HEK293 (cell line): ENCODE measurements around the gene HUWE1.

ENCODE experiments used
- CTCF ChIA-PET: fragments of 350-600 bp; formaldehyde crosslinking; extraction: SDS; loops from one replicate; lab custom pipeline; 2021; ENCODE audit warnings: antibody characterized with exemption; lab: Yijun Ruan, JAX
- POLR2A ChIA-PET: fragments of 300-600 bp; formaldehyde crosslinking; extraction: SDS; loops from one replicate; lab custom pipeline; 2020; ENCODE audit warnings: antibody characterized with exemption, inconsistent platforms; lab: Yijun Ruan, JAX
- H3K27ac ChIP-seq: fragments of 200-500 bp; sonication (Bioruptor generic); 2 replicates; pipeline ENCODE4 v1.5.1; 2014; ENCODE audit warnings: low read depth, low read length, control low read depth, inconsistent platforms; ENCODE audit errors: extremely low read depth
- H3K36me3 ChIP-seq, 2 experiments: fragments of 200-500 bp in 1 of 2; sonication (Bioruptor generic) in 1 of 2; 1 replicate in 1 of 2; 2 replicates in 1 of 2; pipeline ENCODE4 v1.5.1; 2014 to 2017; ENCODE audit warnings: inconsistent platforms in 2 of 2, low read length in 2 of 2; ENCODE audit not compliant: control insufficient read depth in 2 of 2, insufficient read depth in 1 of 2
- H3K4me1 ChIP-seq: fragments of 200-500 bp; sonication (Bioruptor generic); 2 replicates; pipeline ENCODE4 v1.5.1; 2014; ENCODE audit warnings: mild to moderate bottlenecking, low read length, inconsistent platforms; ENCODE audit not compliant: control insufficient read depth, insufficient read depth
- H3K4me3 ChIP-seq: 2 replicates; pipeline ENCODE4 v1.5.1; 2011; ENCODE audit warnings: low read depth, mild to moderate bottlenecking, control low read depth, low read length, moderate library complexity
- H3K9me3 ChIP-seq: fragments of 200-500 bp; sonication (Bioruptor generic); 2 replicates; pipeline ENCODE4 v1.5.1; 2014; ENCODE audit warnings: low read depth, low read length, inconsistent platforms; ENCODE audit not compliant: control insufficient read depth, insufficient read depth
- BCL11B ChIP-seq: fragments of 450-650 bp; formaldehyde crosslinking; IDR thresholded peaks from 2 replicates; pipeline ENCODE4 v1.5.1; 2016; ENCODE audit warnings: low read depth, missing biosample characterization, missing genetic modification characterization
- GFI1B ChIP-seq: fragments of 450-650 bp; formaldehyde crosslinking; IDR thresholded peaks from 2 replicates; pipeline ENCODE4 v1.5.1; 2016; ENCODE audit warnings: missing biosample characterization, missing genetic modification characterization
- KLF10 ChIP-seq: fragments of 450-650 bp; IDR thresholded peaks from 2 replicates; pipeline ENCODE4 v1.5.1; 2018; ENCODE audit warnings: missing biosample characterization, mild to moderate bottlenecking, missing genetic modification characterization
- PRDM1 ChIP-seq: fragments of 450-650 bp; formaldehyde crosslinking; IDR thresholded peaks from 2 replicates; pipeline ENCODE4; 2016; ENCODE audit warnings: missing biosample characterization, missing genetic modification characterization
- REST ChIP-seq: fragments of 450-650 bp; formaldehyde crosslinking; IDR thresholded peaks from 2 replicates; pipeline ENCODE4 v1.5.1; 2016; ENCODE audit warnings: missing biosample characterization, missing genetic modification characterization
- ZNF175 ChIP-seq: fragments of 450-650 bp; formaldehyde crosslinking; IDR thresholded peaks from 2 replicates; pipeline ENCODE4 v1.5.1; 2016; ENCODE audit warnings: missing biosample characterization, missing genetic modification characterization
- ZNF221 ChIP-seq: fragments of 450-650 bp; formaldehyde crosslinking; IDR thresholded peaks from 2 replicates; pipeline ENCODE4 v1.5.1; 2017; ENCODE audit warnings: missing biosample characterization, missing genetic modification characterization, borderline replicate concordance
- ZNF280C ChIP-seq: fragments of 450-650 bp; formaldehyde crosslinking; IDR thresholded peaks from 2 replicates; pipeline ENCODE4 v1.5.1; 2016; ENCODE audit warnings: missing biosample characterization, missing genetic modification characterization
- ZNF280D ChIP-seq: fragments of 450-650 bp; formaldehyde crosslinking; IDR thresholded peaks from 2 replicates; pipeline ENCODE4 v1.5.1; 2016; ENCODE audit warnings: missing biosample characterization, missing genetic modification characterization
- ZNF426 ChIP-seq: fragments of 450-650 bp; formaldehyde crosslinking; IDR thresholded peaks from 2 replicates; pipeline ENCODE4 v1.5.1; 2017; ENCODE audit warnings: missing biosample characterization, missing genetic modification characterization, mild to moderate bottlenecking, inconsistent platforms, moderate library complexity
- ZNF488 ChIP-seq: fragments of 450-650 bp; formaldehyde crosslinking; IDR thresholded peaks from 2 replicates; pipeline ENCODE4 v1.5.1; 2016; ENCODE audit warnings: missing biosample characterization, missing genetic modification characterization
- ZNF514 ChIP-seq: fragments of 450-650 bp; formaldehyde crosslinking; IDR thresholded peaks from 2 replicates; pipeline ENCODE4 v1.5.1; 2016; ENCODE audit warnings: missing biosample characterization, missing genetic modification characterization
- ZNF561 ChIP-seq: fragments of 450-650 bp; IDR thresholded peaks from 2 replicates; pipeline ENCODE4 v1.5.1; 2018; ENCODE audit warnings: missing biosample characterization, missing genetic modification characterization, borderline replicate concordance
- ZNF639 ChIP-seq: fragments of 450-650 bp; formaldehyde crosslinking; IDR thresholded peaks from 2 replicates; pipeline ENCODE4 v1.5.1; 2016; ENCODE audit warnings: missing biosample characterization, missing genetic modification characterization
- ZNF701 ChIP-seq: fragments of 450-650 bp; formaldehyde crosslinking; IDR thresholded peaks from 2 replicates; pipeline ENCODE4 v1.5.1; 2016; ENCODE audit warnings: missing biosample characterization, missing genetic modification characterization
- ZNF747 ChIP-seq: fragments of 450-650 bp; formaldehyde crosslinking; IDR thresholded peaks from 2 replicates; pipeline ENCODE4 v1.5.1; 2016; ENCODE audit warnings: missing biosample characterization, missing genetic modification characterization
- ZNF791 ChIP-seq: fragments of 450-650 bp; formaldehyde crosslinking; IDR thresholded peaks from 2 replicates; pipeline ENCODE4 v1.5.1; 2016; ENCODE audit warnings: missing biosample characterization, missing genetic modification characterization
- ZSCAN23 ChIP-seq: fragments of 450-650 bp; formaldehyde crosslinking; IDR thresholded peaks from 2 replicates; pipeline ENCODE4 v1.5.1; 2016; ENCODE audit warnings: missing biosample characterization, missing genetic modification characterization

The HUWE1 gene

GRCh38 chrX:53622431-53622830 is 64.1 kb downstream of the HUWE1 start:
- TF ChIP-seq ZNF280D (no peak), ZNF221 (tag by site-specific recombination) (no peak), ZNF747 (tag by site-specific recombination) (no peak), ZNF639 (tag by site-specific recombination) (no peak), ZNF488 (tag by site-specific recombination) (no peak), ZNF561 (tag by site-specific recombination) (no peak), ZNF175 (tag by site-specific recombination) (no peak), ZNF701 (tag by site-specific recombination) (no peak), KLF10 (no peak), ZNF280C (no peak), ZSCAN23 (no peak), ZNF426 (tag by site-specific recombination) (no peak)
- Histone ChIP-seq H3K4me3 (no peak overlapping the region), H3K4me1 (no peaks in the 10 kb centered on the region), H3K36me3 (peaks cover 54 to 92% of the 10 kb centered on the region in 2 experiments), H3K27ac (no peak overlapping the region), H3K9me3 (no peaks in the 10 kb centered on the region)
- POLR2A ChIA-PET, result no interaction called here
- CTCF ChIA-PET, result no interaction called here

GRCh38 chrX:53621418-53621986 is 65.0 kb downstream of the HUWE1 start:
- H3K27ac ChIP-seq, result no peak overlapping the region
- ChIA-PET CTCF (no interaction called here), POLR2A (interaction anchor here (0.6 kb wide), 1 partner anchor 36 kb away, joined by 3 read pairs; no protein-coding TSS in a partner anchor)
- H3K4me3 ChIP-seq, result no peak overlapping the region
- no peaks in the 10 kb centered on the region for H3K9me3 ChIP-seq
- TF ChIP-seq PRDM1 (peak; percentile 27; the same call in 1 of the 2 replicates), BCL11B (tag by site-specific recombination) (no peak), REST (no peak), ZNF791 (tag by site-specific recombination) (no peak), ZNF514 (tag by site-specific recombination) (no peak), GFI1B (tag by site-specific recombination) (no peak)
- peaks cover 56 to 93% of the 10 kb centered on the region in 2 experiments for H3K36me3 ChIP-seq
- H3K4me1 ChIP-seq, result no peaks in the 10 kb centered on the region
